HG02981 (cell line): ENCODE results near the gene LDB2.

Experiments used
- ATAC-seq: cut with Tn5 transposase; IDR thresholded peaks from one replicate; pipeline ENCODE4 v1.9.1; 2021; ENCODE audit warnings: mild to moderate bottlenecking, moderate library complexity; ENCODE audit not compliant: unreplicated experiment

LDB2 gene

GRCh38 chr4:16692046-16692445, 206.4 kb downstream of the LDB2 start:
- no peak for ATAC-seq

GRCh38 chr4:16691450-16691849, 207.0 kb downstream of the LDB2 start:
- ATAC-seq: no peak

- ATAC-seq: no peak
These were observed 210.6 kb downstream of the LDB2 start for GRCh38 chr4:16687845-16688244.

- ATAC-seq: no peak
These were observed 211.4 kb downstream of the LDB2 start for GRCh38 chr4:16687011-16687410.

GRCh38 chr4:16686195-16686594, 212.2 kb downstream of the LDB2 start:
- ATAC-seq: no peak

- no peak for ATAC-seq
These were observed 212.9 kb downstream of the LDB2 start for GRCh38 chr4:16685536-16685935.

- no peak for ATAC-seq
These were observed 213.5 kb downstream of the LDB2 start for GRCh38 chr4:16684935-16685334.

GRCh38 chr4:16684097-16684496, 214.3 kb downstream of the LDB2 start:
- no peak for ATAC-seq

GRCh38 chr4:16682975-16683374, 215.5 kb downstream of the LDB2 start:
- no peak for ATAC-seq

GRCh38 chr4:16677001-16677944, 221.2 kb downstream of the LDB2 start:
- no peak for ATAC-seq

- ATAC-seq: no peak
These were observed 222.1 kb downstream of the LDB2 start for GRCh38 chr4:16676230-16676770.

GRCh38 chr4:16674082-16674481, 224.4 kb downstream of the LDB2 start:
- ATAC-seq: no peak

- no peak for ATAC-seq
These were observed 226.0 kb downstream of the LDB2 start for GRCh38 chr4:16672421-16672820.

GRCh38 chr4:16671741-16672140, 226.7 kb downstream of the LDB2 start:
- no peak for ATAC-seq

- no peak for ATAC-seq
These were observed 227.7 kb downstream of the LDB2 start for GRCh38 chr4:16670727-16671126.

GRCh38 chr4:16669036-16669435, 229.4 kb downstream of the LDB2 start:
- ATAC-seq: no peak

GRCh38 chr4:16668488-16668887, 230.0 kb downstream of the LDB2 start:
- ATAC-seq: no peak

- no peak for ATAC-seq
These were observed 231.0 kb downstream of the LDB2 start for GRCh38 chr4:16667464-16667863.

- no peak for ATAC-seq
These were observed 232.4 kb downstream of the LDB2 start for GRCh38 chr4:16665942-16666551.

GRCh38 chr4:16663732-16664131, 234.7 kb downstream of the LDB2 start:
- ATAC-seq: no peak

GRCh38 chr4:16663307-16663706, 235.1 kb downstream of the LDB2 start:
- no peak for ATAC-seq

- ATAC-seq: no peak
These were observed 236.6 kb downstream of the LDB2 start for GRCh38 chr4:16661813-16662212.
